ENCODE results near the gene DPF3. TPM values are rescaled to one million over a fixed set of nuclear protein-coding genes. Genes with fewer than 3 reads are reported as not detected.

Gene DPF3
- total RNA-seq, 5 donors from 2014 or later (not counting 1 experiment from before 2014, with no cell fraction given), result 0.33 to 0.86 (median 0.54) TPM

DNA sequence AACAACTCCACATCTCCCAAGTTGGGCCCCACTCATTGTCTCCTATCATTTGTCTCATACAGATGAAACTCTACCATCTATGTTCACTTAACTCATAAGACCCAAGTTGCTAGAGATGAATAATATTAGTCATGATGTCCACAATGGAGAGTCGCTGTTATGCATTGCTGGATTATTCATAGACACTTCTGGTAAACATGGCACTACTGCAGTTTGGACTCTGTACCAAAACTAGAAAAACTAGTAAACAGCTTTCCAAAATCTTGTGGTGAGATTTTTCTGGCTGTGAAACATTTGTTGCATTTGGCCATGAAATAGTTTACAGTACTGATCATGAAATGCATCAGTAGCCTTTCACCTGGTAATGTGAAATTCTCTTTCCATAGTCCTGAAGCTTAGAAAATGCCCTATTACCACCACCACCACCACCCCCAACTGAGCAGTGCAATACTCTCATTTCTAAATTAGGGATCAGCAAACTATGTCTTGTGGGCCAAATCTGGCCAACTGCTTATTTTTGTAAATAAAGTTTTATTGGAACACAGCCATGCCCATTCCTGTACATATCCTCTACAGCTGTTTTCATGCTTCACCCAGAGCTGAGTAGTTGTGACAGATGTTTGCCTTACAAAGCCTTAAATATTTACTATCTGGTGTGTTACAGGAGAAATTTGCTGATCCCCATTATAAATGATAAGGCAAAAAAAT, 236.5 kb downstream of the DPF3 start:
- ChIA-PET POLR2A (no interaction called here), CTCF (no interaction called here)

DNA sequence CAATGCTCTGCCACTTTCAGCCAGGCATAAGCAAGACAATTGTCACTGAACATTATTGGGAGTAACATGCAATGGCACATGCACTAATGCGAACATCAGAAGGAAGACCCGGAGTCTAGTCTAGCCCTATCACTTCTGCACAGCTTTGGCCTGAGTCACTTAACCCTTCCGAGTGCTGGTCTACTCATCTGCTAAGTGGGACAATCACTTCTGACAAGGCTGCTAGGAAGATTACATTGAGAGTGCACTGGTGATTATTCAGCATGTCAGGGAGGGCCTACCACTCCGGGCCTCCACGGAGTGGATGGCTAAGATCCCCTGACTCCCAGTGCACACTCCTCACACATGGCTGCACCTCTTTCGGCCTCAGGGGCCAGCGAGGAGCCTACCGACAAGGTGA, 240.9 kb downstream of the DPF3 start:
- no peak overlapping the region for H3K27ac ChIP-seq (ENCODE audit: low read length)
- Mint-ChIP-seq H3K9me3 (no peaks in the 10 kb centered on the region), H3K27me3 (peaks cover 5 to 7% of the 10 kb centered on the region in 2 donors), H3K27ac (no peak overlapping the region), H3K36me3 (no peaks in the 10 kb centered on the region), H3K4me1 (no peaks in the 10 kb centered on the region), H3K4me3 (no peak overlapping the region)
- no peak overlapping the region for H3K4me3 ChIP-seq (ENCODE audit: control insufficient read depth in 1 of 2, extremely low read depth in 1 of 2, low read length in 1 of 2)
- no peaks in the 10 kb centered on the region for H3K4me1 ChIP-seq (ENCODE audit: control insufficient read depth in 1 of 2, extremely low read depth in 1 of 2, insufficient read depth in 2 of 2, low read length in 2 of 2)
- ChIA-PET POLR2A (no interaction called here), CTCF (no interaction called here)
- no peaks in the 10 kb centered on the region for H3K36me3 ChIP-seq (ENCODE audit: control insufficient read depth in 2 of 2, extremely low read depth in 1 of 2, insufficient read depth in 1 of 2, low read length in 1 of 2)
- ATAC-seq (replicated peaks in 1 of 4) (no peak), DNase-seq (no peak)
- no peaks in the 10 kb centered on the region for H3K9me3 ChIP-seq
- peaks cover 0 to 18% of the 10 kb centered on the region in 2 experiments for H3K27me3 ChIP-seq (replicated peaks in 1 of 2; ENCODE audit: control insufficient read depth in 2 of 2, extremely low read depth in 1 of 2, insufficient read depth in 2 of 2, low read length in 1 of 2)
- WGBS (ENCODE audit: insufficient coverage), result 86% methylated on average over 3 of the region's 8 CpGs

More for the DNA sequence above, 236.5 kb downstream of the DPF3 start:
- H3K9me3 Mint-ChIP-seq, result no peaks in the 10 kb centered on the region
- Histone ChIP-seq H3K27ac (ENCODE audit: low read length) (no peak overlapping the region), H3K36me3 (ENCODE audit: control insufficient read depth in 2 of 2, extremely low read depth in 1 of 2, insufficient read depth in 1 of 2, low read length in 1 of 2) (no peaks in the 10 kb centered on the region), H3K27me3 (replicated peaks in 1 of 2; ENCODE audit: control insufficient read depth in 2 of 2, extremely low read depth in 1 of 2, insufficient read depth in 2 of 2, low read length in 1 of 2) (no peaks in the 10 kb centered on the region), H3K4me3 (ENCODE audit: control insufficient read depth in 1 of 2, extremely low read depth in 1 of 2, low read length in 1 of 2) (no peak overlapping the region), H3K9me3 (no peaks in the 10 kb centered on the region), H3K4me1 (ENCODE audit: control insufficient read depth in 1 of 2, extremely low read depth in 1 of 2, insufficient read depth in 2 of 2, low read length in 2 of 2) (no peaks in the 10 kb centered on the region)
- H3K4me1 Mint-ChIP-seq, result no peaks in the 10 kb centered on the region
- DNase-seq (no peak), ATAC-seq (replicated peaks in 1 of 4) (no peak)
- no peak overlapping the region for H3K4me3 Mint-ChIP-seq
- no peaks in the 10 kb centered on the region for H3K27me3 Mint-ChIP-seq
- H3K27ac Mint-ChIP-seq, result no peak overlapping the region
- WGBS (ENCODE audit: insufficient coverage), result no CpG with 5 or more reads among the region's 1 CpG
- no peaks in the 10 kb centered on the region for H3K36me3 Mint-ChIP-seq

DNA sequence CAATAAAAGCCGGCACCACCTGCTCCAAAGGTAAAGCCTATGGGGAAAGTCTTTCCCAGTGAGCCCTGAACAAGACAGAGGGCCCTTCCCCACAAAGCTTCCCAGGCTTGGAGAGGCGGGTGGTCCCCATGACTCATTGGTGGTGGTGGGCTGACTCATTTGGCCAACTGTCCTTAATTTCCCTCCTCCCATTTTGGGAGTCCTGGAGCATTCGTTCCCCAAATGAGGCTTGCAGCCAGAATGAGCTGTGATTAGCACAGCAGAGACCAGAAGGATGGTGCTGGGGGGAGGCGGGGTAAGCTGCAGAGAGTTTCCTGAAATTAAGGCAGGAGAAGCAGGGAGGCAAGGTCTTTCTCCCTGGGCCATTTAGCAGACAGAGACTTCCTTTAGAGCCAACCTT, 241.7 kb downstream of the DPF3 start:
- Mint-ChIP-seq H3K27me3 (peaks cover 5 to 7% of the 10 kb centered on the region in 2 donors), H3K36me3 (no peaks in the 10 kb centered on the region), H3K27ac (no peak overlapping the region), H3K9me3 (no peaks in the 10 kb centered on the region), H3K4me3 (no peak overlapping the region), H3K4me1 (no peaks in the 10 kb centered on the region)
- no CpG with 5 or more reads among the region's 4 CpGs for WGBS (ENCODE audit: insufficient coverage)
- H3K4me1 ChIP-seq (ENCODE audit: control insufficient read depth in 1 of 2, extremely low read depth in 1 of 2, insufficient read depth in 2 of 2, low read length in 2 of 2), result no peaks in the 10 kb centered on the region
- H3K9me3 ChIP-seq, result no peaks in the 10 kb centered on the region
- H3K27me3 ChIP-seq (replicated peaks in 1 of 2; ENCODE audit: control insufficient read depth in 2 of 2, extremely low read depth in 1 of 2, insufficient read depth in 2 of 2, low read length in 1 of 2), result peaks cover 0 to 18% of the 10 kb centered on the region in 2 experiments
- no peaks in the 10 kb centered on the region for H3K36me3 ChIP-seq (ENCODE audit: control insufficient read depth in 2 of 2, extremely low read depth in 1 of 2, insufficient read depth in 1 of 2, low read length in 1 of 2)
- no peak overlapping the region for H3K27ac ChIP-seq (ENCODE audit: low read length)
- CTCF ChIA-PET, result no interaction called here
- POLR2A ChIA-PET, result no interaction called here
- ATAC-seq (replicated peaks in 1 of 4) (no peak), DNase-seq (no peak)
- no peak overlapping the region for H3K4me3 ChIP-seq (ENCODE audit: control insufficient read depth in 1 of 2, extremely low read depth in 1 of 2, low read length in 1 of 2)

DNA sequence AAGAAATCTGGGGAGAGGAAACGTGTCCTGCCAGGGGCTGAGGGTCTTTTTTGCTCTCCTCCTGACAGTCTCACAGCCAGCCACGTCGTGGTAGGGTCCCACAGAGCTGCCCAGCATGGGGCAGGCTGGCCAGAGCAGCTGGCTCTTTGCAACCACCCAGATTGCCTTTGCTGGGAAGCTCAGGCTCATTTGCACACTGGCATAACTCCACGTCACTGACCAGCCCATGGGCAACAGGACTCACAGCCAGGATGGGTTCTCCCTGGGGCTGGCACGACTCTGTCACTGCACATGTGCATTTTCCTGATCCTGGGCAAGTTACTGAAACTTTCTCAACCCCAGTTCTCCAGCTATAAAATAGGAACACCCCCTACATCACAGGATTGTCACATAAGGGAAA, 242.2 kb downstream of the DPF3 start:
- Mint-ChIP-seq H3K27ac (no peak overlapping the region), H3K4me3 (no peak overlapping the region), H3K9me3 (no peaks in the 10 kb centered on the region), H3K4me1 (no peaks in the 10 kb centered on the region), H3K36me3 (no peaks in the 10 kb centered on the region), H3K27me3 (peaks cover 5 to 7% of the 10 kb centered on the region in 2 donors)
- Histone ChIP-seq H3K9me3 (no peaks in the 10 kb centered on the region), H3K27ac (ENCODE audit: low read length) (no peak overlapping the region), H3K27me3 (replicated peaks in 1 of 2; ENCODE audit: control insufficient read depth in 2 of 2, extremely low read depth in 1 of 2, insufficient read depth in 2 of 2, low read length in 1 of 2) (peaks cover 0 to 21% of the 10 kb centered on the region in 2 experiments), H3K4me1 (ENCODE audit: control insufficient read depth in 1 of 2, extremely low read depth in 1 of 2, insufficient read depth in 2 of 2, low read length in 2 of 2) (no peaks in the 10 kb centered on the region), H3K36me3 (ENCODE audit: control insufficient read depth in 2 of 2, extremely low read depth in 1 of 2, insufficient read depth in 1 of 2, low read length in 1 of 2) (no peaks in the 10 kb centered on the region), H3K4me3 (ENCODE audit: control insufficient read depth in 1 of 2, extremely low read depth in 1 of 2, low read length in 1 of 2) (no peak overlapping the region)
- no peak for ATAC-seq (replicated peaks in 1 of 4)
- WGBS (ENCODE audit: insufficient coverage), result 71% methylated on average over 4 of the region's 5 CpGs
- CTCF ChIA-PET, result no interaction called here
- no peak for DNase-seq
- POLR2A ChIA-PET, result no interaction called here

DNA sequence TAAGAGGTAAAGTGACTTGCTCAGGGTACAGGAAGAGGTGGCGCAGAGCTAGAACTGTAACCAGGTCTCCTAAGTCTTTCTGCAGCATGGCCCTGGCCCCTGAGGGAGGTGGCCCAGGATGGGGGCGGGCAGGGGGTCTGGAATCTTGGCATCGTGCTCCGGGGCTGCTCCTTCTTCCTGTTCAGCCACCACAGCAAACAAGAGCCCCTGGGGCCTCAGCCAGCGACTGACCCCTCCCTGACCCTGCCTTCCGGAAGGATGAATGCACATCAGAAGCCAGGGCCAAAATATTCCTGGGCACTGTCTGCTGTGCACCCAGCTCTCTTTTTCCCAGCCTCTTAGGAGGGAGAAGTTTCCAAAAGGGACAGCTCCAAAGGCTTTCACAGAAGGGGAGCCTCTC, 242.8 kb downstream of the DPF3 start:
- POLR2A ChIA-PET, result no interaction called here
- Histone ChIP-seq H3K9me3 (no peaks in the 10 kb centered on the region), H3K27me3 (replicated peaks in 1 of 2; ENCODE audit: control insufficient read depth in 2 of 2, extremely low read depth in 1 of 2, insufficient read depth in 2 of 2, low read length in 1 of 2) (peaks cover 0 to 27% of the 10 kb centered on the region in 2 experiments), H3K36me3 (ENCODE audit: control insufficient read depth in 2 of 2, extremely low read depth in 1 of 2, insufficient read depth in 1 of 2, low read length in 1 of 2) (no peaks in the 10 kb centered on the region), H3K27ac (ENCODE audit: low read length) (no peak overlapping the region), H3K4me3 (ENCODE audit: control insufficient read depth in 1 of 2, extremely low read depth in 1 of 2, low read length in 1 of 2) (no peak overlapping the region), H3K4me1 (ENCODE audit: control insufficient read depth in 1 of 2, extremely low read depth in 1 of 2, insufficient read depth in 2 of 2, low read length in 2 of 2) (no peaks in the 10 kb centered on the region)
- H3K4me1 Mint-ChIP-seq, result no peaks in the 10 kb centered on the region
- DNase-seq, result no peak
- no peak overlapping the region for H3K4me3 Mint-ChIP-seq
- CTCF ChIA-PET, result no interaction called here
- no peak for ATAC-seq (replicated peaks in 1 of 4)
- no peaks in the 10 kb centered on the region for H3K9me3 Mint-ChIP-seq
- peaks cover 7% of the 10 kb centered on the region in 2 donors for H3K27me3 Mint-ChIP-seq
- H3K27ac Mint-ChIP-seq, result no peak overlapping the region
- no peaks in the 10 kb centered on the region for H3K36me3 Mint-ChIP-seq
- 58% methylated on average over 4 of the region's 6 CpGs for WGBS (ENCODE audit: insufficient coverage)

DNA sequence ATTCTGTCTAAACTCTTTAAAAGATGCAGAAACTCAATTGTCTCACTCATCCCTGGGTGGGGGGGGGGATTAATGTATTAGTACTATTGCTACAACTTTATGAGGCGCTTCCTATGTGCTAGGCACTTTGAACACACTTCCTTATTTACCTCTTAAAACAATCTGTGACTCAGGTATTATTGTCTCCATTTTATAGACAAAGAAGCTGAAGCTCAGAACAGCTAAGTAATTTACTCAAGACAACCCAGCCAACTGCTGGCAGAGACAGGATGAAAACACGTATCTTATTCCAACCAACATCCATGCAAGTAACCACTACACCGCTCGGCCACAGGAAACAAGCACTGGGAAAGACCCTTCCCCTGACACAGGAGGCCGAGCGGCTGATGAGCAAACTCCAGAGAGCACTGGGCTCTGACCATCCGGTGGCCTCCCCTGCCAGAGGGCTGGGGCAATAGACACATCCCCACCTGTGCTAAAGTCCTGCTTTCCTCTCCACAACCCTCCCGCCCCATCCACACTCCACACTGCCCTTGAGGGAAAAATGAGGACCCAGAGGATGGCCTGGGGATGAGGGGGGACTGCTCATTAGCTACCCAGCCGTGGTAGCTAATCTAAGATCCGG, 244.2 kb downstream of the DPF3 start:
- Histone ChIP-seq H3K36me3 (ENCODE audit: control insufficient read depth in 2 of 2, extremely low read depth in 1 of 2, insufficient read depth in 1 of 2, low read length in 1 of 2) (no peaks in the 10 kb centered on the region), H3K4me1 (ENCODE audit: control insufficient read depth in 1 of 2, extremely low read depth in 1 of 2, insufficient read depth in 2 of 2, low read length in 2 of 2) (no peaks in the 10 kb centered on the region), H3K9me3 (no peaks in the 10 kb centered on the region), H3K27me3 (replicated peaks in 1 of 2; ENCODE audit: control insufficient read depth in 2 of 2, extremely low read depth in 1 of 2, insufficient read depth in 2 of 2, low read length in 1 of 2) (peaks cover 0 to 27% of the 10 kb centered on the region in 2 experiments), H3K4me3 (ENCODE audit: control insufficient read depth in 1 of 2, extremely low read depth in 1 of 2, low read length in 1 of 2) (no peak overlapping the region), H3K27ac (ENCODE audit: low read length) (no peak overlapping the region)
- Mint-ChIP-seq H3K27ac (no peak overlapping the region), H3K4me1 (no peaks in the 10 kb centered on the region), H3K9me3 (no peaks in the 10 kb centered on the region), H3K4me3 (no peak overlapping the region), H3K36me3 (no peaks in the 10 kb centered on the region), H3K27me3 (peaks cover 7% of the 10 kb centered on the region in 2 donors)
- DNase-seq (no peak), ATAC-seq (replicated peaks in 1 of 4) (no peak)
- POLR2A ChIA-PET, result no interaction called here
- CTCF ChIA-PET, result no interaction called here
- WGBS (ENCODE audit: insufficient coverage), result 69% methylated on average over 7 of the region's 10 CpGs

Measured in T-cell (primary cell).